Body of pancreas (tissue), 4 donors: ENCODE measurements around the gene USP9X.

ENCODE experiments used
- CTCF ChIP-seq, 7 experiments: fragments of 450-650 bp in 4 of 7; fragments of 200-600 bp in 3 of 7; sonication (generic) in 3 of 7; IDR thresholded peaks; one replicate each; pipeline ENCODE4 v1.5.1; 2016 to 2019; ENCODE audit warnings: antibody characterized with exemption in 7 of 7
- POLR2A ChIP-seq, 3 donors: fragments of 450-650 bp; IDR thresholded peaks; one replicate each; pipeline ENCODE4 v1.6.1; 2016; ENCODE audit warnings: antibody characterized with exemption in 3 of 3, mild to moderate bottlenecking in 2 of 3

DNA sequence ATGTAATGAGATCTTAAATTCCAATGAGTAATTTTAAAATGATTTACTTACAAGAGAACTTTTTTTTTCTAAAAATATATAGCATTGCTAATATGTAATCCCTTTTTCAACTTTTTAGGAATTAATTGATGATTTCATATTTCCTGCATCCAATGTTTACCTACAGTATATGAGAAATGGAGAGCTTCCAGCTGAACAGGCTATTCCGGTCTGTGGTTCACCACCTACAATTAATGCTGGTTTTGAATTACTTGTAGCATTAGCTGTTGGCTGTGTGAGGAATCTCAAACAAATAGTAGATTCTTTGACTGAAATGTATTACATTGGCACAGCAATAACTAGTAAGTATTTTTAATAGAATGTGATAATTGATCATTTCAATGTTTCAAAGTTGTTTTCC is 113.2 kb downstream of the USP9X start:
- no peak for TF ChIP-seq POLR2A (IDR thresholded peaks at IDR 0.05)
- no peak for TF ChIP-seq CTCF (IDR thresholded peaks at IDR 0.05)
